GDM1 (cell line): Measurements from ENCODE around the gene NEDD8.

ENCODE experiments used
- DNase-seq: peaks from one replicate; lab custom pipeline; 2025; lab: John Stamatoyannopoulos, UW

NEDD8 gene

DNA sequence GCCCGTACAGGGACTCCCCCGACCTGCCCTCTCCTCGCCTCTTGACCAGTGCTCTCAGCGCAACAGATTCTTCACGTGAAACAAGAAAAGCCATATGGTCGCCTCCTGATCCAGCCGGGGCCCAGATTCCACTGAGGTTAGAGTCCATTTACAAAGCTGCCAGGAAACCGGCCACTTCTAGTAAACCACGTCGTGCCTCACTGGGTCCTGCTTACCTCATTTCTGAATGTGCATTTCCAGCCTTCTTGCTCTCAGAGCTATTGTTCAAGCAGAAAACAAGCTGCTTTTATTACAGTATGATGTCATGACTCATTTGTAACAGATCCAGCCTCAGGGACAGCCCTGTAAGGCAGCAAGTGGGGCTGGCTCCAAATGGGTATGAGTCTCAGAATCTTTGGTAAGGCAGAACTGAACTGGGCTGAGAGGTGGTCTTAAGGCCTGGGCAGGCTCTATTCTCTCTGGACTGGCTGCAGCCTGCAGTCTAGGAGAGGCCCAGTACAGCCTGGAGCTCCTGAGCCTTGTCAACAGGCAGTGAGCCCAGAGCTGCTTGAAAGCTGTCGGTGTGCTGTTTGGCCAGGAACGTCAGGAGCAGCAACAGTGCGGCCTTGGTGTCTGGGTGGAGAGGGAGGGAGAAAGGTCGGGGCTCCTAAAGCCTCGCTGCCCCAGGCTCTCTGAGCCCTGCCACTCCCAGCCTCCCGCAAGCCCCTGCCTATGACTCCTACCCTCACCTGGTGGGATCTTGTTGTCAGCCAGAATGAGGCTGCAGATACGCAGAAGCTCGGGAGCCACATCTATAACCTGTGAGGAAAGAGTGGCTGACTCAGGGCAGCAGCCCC is 52.0 kb downstream of the NEDD8 start:
- no peak for DNase-seq

DNA sequence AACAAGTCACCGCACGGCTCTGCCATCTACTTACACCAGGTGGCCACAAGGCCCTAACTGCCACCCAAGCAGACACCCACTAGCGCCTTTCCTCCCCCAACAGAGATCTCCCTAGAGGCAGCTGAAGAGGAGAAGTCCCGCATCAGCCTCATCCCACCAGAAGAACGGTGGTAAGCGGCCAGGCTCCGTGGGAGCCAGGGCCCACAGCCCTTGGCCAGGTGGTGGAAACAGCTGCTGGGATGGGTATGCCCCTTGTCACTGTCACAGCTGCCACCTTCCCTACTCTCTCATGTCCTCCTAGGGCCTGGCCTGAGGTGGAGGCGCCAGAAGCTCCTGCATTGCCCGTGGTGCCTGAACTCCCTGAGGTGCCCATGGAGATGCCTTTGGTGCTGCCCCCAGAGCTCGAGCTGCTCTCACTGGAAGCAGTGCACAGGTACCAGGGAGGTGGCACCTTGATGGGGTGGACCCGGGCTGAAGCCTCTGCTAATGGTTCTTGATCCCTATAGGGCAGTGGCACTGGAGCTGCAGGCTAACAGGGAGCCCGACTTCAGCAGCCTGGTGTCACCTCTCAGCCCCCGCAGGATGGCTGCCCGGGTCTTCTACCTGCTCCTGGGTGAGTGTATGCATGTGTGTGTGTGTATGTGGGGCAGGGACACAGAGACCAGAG is 52.7 kb downstream of the NEDD8 start:
- no peak for DNase-seq

DNA sequence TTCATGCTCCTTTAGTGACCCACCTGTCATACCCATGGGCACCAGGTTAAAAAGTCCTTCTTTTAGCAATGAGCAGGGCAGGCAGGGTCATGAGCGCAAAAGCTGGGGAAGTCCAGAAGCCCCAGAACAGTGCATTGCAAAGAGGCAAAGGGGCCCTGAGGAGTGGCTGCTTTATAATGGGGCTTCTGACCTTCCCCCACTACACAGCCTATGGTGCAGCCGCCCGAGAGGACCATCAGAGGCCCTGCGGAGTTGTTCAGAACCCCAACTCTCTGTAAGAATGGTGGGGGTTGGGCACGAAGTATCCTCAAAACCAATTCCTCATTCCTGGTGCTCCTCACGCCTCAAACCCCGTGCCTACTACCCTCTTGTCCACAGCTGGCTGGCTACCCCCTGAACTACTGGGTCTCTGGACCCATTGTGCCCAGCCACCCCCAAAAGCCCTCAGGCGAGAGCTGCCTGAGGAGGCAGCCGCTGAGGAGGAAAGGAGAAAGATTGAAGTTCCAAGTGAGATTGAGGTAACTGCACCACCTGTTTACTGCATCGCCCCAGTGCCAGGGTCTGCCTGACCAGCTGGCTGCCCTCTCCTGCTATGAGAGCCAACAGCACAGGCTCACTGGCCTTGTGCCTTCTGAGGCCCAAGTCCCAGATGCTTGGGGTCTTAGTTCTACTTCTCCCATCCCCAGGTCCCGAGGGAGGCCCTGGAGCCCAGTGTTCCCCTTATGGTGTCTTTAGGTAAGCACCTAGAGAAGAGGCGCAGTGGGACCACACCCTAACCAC is 53.6 kb downstream of the NEDD8 start:
- no peak for DNase-seq

DNA sequence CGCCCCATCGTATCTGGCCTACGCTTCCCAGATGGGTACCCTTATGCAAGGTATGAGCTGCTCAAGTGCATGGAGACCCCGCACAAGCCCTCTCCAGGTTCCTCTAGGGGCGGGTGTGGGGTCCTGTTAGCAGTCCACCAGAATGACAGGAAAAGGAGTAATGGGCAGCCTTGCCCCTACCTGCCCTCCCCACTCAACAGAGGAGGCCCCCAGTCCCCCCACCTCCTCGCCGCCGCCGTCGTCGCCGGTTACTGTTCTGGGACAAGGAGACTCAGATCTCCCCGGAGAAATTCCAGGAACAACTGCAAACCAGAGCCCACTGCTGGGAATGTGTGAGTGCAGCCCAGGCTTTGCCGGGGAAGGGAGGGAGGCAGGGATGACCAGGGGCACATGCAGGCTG is 54.3 kb downstream of the NEDD8 start:
- DNase-seq, result no peak

DNA sequence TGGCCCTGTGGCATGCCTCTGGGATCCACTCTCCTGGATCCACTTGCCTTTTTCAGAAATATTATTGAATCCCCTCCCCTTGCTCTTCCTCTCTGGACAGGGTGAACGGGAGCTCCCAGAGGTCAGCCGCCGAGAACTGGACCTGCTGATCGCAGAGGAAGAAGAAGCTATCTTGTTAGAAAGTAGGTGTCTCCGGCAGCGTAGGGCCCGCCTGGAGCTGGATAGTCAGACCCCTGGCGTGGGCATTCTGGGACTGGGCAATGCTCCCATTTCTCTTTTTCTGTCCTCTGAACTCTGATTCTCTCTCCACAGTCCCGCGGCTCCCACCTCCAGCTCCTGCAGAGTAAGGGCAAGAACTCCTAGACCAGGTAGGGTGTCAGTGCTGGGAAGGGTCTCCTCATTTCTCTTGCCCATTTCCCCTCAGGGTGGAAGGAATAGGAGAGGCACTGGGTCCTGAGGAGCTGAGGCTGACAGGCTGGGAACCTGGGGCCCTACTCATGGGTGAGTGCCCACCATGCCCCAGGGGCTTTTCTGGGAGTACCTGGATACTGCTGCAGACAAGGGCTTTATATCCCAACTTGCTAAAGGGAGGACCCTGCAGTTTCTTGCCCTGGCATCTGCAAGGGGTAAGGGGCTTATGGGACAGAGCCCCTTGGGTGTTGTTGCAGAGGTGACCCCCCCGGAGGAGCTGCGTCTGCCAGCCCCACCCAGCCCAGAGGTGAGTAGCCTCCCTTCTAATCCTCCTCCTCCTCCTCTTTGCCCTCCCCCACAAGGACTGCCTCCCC is 54.9 kb downstream of the NEDD8 start:
- no peak for DNase-seq

DNA sequence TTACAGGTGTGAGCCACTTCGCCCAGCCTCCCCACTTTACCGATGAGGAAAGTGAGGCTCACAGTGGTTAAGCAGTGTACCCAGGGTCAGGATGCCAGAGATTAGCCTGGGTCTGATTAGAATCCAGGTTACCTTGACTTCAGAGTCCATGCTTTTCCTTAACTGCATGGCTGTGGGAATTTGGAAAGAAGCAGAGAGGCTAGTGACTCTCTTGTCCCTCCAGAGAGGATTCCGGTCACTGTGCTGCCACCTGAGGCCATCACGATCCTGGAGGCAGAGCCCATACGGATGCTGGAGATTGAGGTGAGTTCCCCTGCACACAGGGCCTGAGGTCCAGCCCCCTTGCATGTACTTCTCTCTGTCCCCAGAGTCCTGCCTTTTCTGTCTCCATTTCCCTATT is 55.6 kb downstream of the NEDD8 start:
- DNase-seq, result no peak

DNA sequence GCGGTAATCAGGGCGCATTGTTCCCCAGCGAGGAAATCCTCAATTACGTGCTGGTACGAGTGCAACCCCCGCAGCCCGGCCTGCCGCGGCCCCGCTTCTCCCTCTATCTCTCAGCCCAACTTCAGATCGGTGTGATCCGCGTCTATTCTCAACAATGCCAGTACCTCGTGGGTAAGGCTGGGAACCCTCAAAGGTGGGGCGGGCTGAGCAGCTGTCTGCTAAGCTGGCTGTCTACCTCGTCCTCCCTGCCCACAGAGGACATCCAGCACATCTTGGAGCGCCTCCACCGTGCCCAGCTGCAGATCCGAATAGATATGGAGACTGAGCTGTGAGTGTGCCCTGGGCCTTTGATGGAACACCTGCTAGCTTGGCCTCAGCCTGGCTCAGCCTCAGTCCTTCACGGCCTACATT is 59.3 kb downstream of the NEDD8 start:
- DNase-seq, result no peak

DNA sequence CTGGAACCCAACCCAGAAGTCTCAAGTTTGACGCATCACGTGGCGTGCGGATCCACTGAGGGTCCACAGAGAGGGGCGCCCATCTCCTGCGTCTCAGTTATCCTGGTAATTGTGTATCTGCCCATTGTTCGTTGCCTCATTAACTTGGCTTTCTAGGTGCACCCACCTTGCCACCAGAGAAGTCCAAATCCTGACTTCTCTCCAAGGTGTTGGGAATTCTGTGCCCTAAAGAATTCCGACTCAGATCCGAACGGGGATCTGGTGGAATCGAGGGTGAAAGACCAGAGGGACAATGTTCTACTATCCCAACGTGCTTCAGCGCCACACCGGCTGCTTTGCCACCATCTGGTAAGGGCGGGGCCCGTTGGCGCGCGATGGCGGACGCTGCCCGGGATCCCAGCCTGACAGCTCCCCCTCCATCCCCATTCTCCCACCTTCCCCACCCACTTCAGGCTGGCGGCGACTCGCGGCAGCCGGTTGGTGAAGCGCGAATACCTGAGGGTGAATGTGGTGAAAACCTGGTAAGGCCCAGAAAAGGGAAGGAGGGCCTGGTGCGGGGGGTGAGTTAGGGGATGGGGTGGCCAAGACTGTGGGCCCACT is 59.8 kb downstream of the NEDD8 start:
- DNase-seq, result no peak

DNA sequence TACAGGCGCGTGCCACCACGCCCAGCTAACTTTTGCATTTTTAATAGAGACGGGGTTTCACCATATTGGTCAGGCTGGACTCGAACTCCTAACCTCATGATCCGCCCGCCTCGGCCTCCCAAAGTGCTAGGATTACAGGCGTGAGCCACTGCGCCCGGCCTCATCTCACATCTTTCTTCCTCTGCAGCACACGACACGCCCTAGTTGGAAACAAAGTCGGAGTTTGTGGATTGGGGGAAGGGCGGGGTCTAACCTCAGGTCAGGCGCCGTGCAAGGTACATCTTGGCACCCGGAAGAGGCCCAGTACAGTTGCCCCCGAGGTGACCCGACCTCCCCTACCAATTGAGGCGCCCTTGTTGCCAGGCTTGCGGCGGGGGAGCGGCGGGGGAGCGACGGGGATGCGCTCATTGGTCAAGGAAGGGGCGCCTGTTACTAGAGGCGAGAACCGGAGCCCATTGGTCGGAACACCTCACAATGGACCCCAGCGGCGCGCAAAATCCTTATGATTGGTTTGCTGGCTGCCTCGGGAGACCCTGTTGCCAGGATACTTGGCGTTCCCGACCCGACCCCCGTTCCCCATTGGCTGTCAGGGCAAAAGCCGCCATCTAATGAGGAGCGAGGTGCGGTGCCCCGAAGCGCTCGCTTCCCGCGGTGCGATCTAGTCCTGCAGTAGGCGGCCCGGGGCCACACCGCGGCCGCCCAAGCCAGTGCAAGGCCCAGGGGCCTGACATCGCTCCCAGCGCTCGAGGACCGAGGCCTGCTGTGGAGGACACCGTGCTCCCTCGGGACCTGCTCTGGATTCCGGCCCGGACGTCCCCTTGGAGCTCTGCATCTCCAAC is 60.5 kb downstream of the NEDD8 start, which contains the start of gene REC8:
TSS of gene REC8 (plus strand) at position 659 of the 839 bp plus-strand sequence. CDS start 473 bp downstream, outside the sequence.
- no peak for DNase-seq

DNA sequence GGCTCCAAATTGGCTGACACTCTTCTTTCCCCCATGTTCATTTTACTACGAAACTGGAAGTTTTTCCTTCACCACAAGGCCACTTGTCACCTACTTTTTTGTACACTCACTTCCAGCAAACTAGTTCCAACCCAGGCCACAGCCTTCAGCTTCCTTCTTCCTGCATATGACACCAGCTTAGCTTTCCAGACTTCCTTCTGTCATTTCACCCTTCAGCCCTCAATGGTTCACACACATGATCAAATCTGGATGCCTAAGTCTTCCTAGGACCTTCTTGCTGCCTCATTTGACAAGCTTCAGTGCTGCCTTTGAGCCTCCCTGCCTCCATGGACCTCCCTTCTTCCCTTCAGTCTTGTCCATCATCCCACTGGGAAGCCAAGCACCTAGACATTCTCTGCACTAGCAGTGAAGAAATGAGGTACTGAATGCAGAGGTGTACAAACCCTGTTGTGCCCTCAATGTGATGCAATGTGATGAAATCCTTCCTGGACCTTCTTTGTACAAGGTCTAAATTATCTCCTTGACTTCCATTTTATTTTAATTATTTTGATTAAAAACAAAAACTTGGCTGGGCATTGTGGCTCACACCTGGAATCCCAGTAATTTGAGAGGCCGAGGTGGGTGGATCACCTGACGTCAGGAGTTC is 64.6 kb downstream of the NEDD8 start:
- no peak for DNase-seq
